KBM-7 (cell line): ENCODE results near the gene ANKRD10.
"Not testable (repeated sequence)": the region's sequence is repeated elsewhere in the genome, so short reads cannot be mapped to it uniquely, and the experiment has no call there.

Experiments
- DNase-seq: peaks from one replicate; pipeline ENCODE4 v3.0.0-alpha.2; 2015
- in situ Hi-C: fragments of 300-500 bp; cut with MboI; formaldehyde crosslinking; loops from 2 replicates; pipeline ENCODE4 v1.14.3; 2020; ENCODE audit warnings: low sequenced_read_pairs, low pct_unique_long_range_greater_than_20kb, mixed read lengths

Gene ANKRD10

GRCh38 chr13:110838867-110839538, 75.9 kb downstream of the ANKRD10 start:
- no peak for DNase-seq
- in situ Hi-C loops, result no loop called here

- no peak for DNase-seq
- in situ Hi-C loops, result no loop called here
Measured at GRCh38 chr13:110838116-110838515, 76.8 kb downstream of the ANKRD10 start.

- DNase-seq, in situ Hi-C loops: not testable (repeated sequence)
Measured at GRCh38 chr13:110837397-110838061, 77.3 kb downstream of the ANKRD10 start.

- in situ Hi-C loops, result no loop called here
- DNase-seq, result no peak
Measured at GRCh38 chr13:110836605-110836903, 78.3 kb downstream of the ANKRD10 start.

- DNase-seq, result no peak
- in situ Hi-C loops, result no loop called here
Measured at GRCh38 chr13:110835721-110836604, 78.9 kb downstream of the ANKRD10 start.

- in situ Hi-C loops, result no loop called here
Measured at GRCh38 chr13:110834572-110834971, 80.3 kb downstream of the ANKRD10 start.

GRCh38 chr13:110832531-110832930, 82.3 kb downstream of the ANKRD10 start:
- in situ Hi-C loops, result no loop called here

More at GRCh38 chr13:110834572-110834971, 80.3 kb downstream of the ANKRD10 start:
- DNase-seq, result no peak

GRCh38 chr13:110832205-110832479, 82.7 kb downstream of the ANKRD10 start:
- DNase-seq, result no peak
- in situ Hi-C loops, result no loop called here

More at GRCh38 chr13:110832531-110832930, 82.3 kb downstream of the ANKRD10 start:
- DNase-seq, result no peak

- in situ Hi-C loops, result no loop called here
- no peak for DNase-seq
Measured at GRCh38 chr13:110831437-110832204, 83.2 kb downstream of the ANKRD10 start.

- no peak for DNase-seq
- in situ Hi-C loops, result no loop called here
Measured at GRCh38 chr13:110830800-110831371, 84.0 kb downstream of the ANKRD10 start.

GRCh38 chr13:110830331-110830730, 84.5 kb downstream of the ANKRD10 start:
- in situ Hi-C loops, result no loop called here
- no peak for DNase-seq

- DNase-seq, result no peak
- in situ Hi-C loops, result no loop called here
Measured at GRCh38 chr13:110829486-110829885, 85.4 kb downstream of the ANKRD10 start.

- in situ Hi-C loops, result no loop called here
- no peak for DNase-seq
Measured at GRCh38 chr13:110828705-110829104, 86.2 kb downstream of the ANKRD10 start.
